Progenitor cell of endocrine pancreas (in vitro differentiated cells): ENCODE data around the gene NXT2. TPM values are rescaled to one million over a fixed set of nuclear protein-coding genes. Genes with fewer than 3 reads are reported as not detected.

ENCODE experiments used
- DNase-seq: peaks from one replicate; pipeline ENCODE4 v3.0.0; 2021; ENCODE audit warnings: low spot score; ENCODE audit not compliant: unreplicated experiment
- H3K27ac Mint-ChIP-seq: 2 replicates; pipeline ENCODE4 v1.8.0; 2021; ENCODE audit warnings: mild to moderate bottlenecking, moderate library complexity, mixed read lengths
- H3K27me3 Mint-ChIP-seq: 2 replicates; pipeline ENCODE4 v1.8.0; 2021; ENCODE audit warnings: mixed read lengths
- H3K36me3 Mint-ChIP-seq: 2 replicates; pipeline ENCODE4 v1.8.0; 2022; ENCODE audit warnings: mixed read lengths; ENCODE audit not compliant: insufficient read depth
- H3K4me1 Mint-ChIP-seq: 2 replicates; pipeline ENCODE4 v1.8.0; 2021; ENCODE audit warnings: low read depth, mixed read lengths
- H3K4me3 Mint-ChIP-seq: 2 replicates; pipeline ENCODE4 v1.8.0; 2021; ENCODE audit warnings: low read depth, mild to moderate bottlenecking, moderate library complexity, mixed read lengths
- H3K9me3 Mint-ChIP-seq: 2 replicates; pipeline ENCODE4 v1.8.0; 2021; ENCODE audit warnings: low read depth, mixed read lengths
- CTCF ChIP-seq: fragments of 200-600 bp; sonication (generic); IDR thresholded peaks from one replicate; pipeline ENCODE4 v1.5.0; 2021; ENCODE audit warnings: antibody characterized with exemption, mild to moderate bottlenecking; ENCODE audit not compliant: unreplicated experiment
- total RNA-seq: library from RNA; stranded (reverse); gene quantifications from 2 replicates; pipeline ENCODE4 v1.2.1, GENCODE V29; 2021

Gene NXT2
- total RNA-seq, 1 donor from 2014 or later = 23.5 TPM

GRCh38 chrX:109577055-109577454 is 40.4 kb downstream of the NXT2 start:
- no peak for TF ChIP-seq CTCF
- Mint-ChIP-seq H3K4me3 (no peak overlapping the region), H3K27ac (no peak overlapping the region)

GRCh38 chrX:109578916-109579315 is 42.3 kb downstream of the NXT2 start:
- H3K9me3 Mint-ChIP-seq = no peaks in the 10 kb centered on the region

More at GRCh38 chrX:109577055-109577454, 40.4 kb downstream of the NXT2 start:
- no peak for DNase-seq
- Mint-ChIP-seq H3K9me3 (peaks cover under 1% of the 10 kb centered on the region), H3K36me3 (no peaks in the 10 kb centered on the region), H3K27me3 (peaks cover 4% of the 10 kb centered on the region), H3K4me1 (no peaks in the 10 kb centered on the region)

GRCh38 chrX:109585488-109585887 is 48.8 kb downstream of the NXT2 start:
- DNase-seq = no peak
- Mint-ChIP-seq H3K36me3 (no peaks in the 10 kb centered on the region), H3K4me3 (no peak overlapping the region), H3K27me3 (peaks cover 7% of the 10 kb centered on the region), H3K27ac (no peak overlapping the region), H3K4me1 (peaks cover 7% of the 10 kb centered on the region), H3K9me3 (no peaks in the 10 kb centered on the region)
- no peak for TF ChIP-seq CTCF

More at GRCh38 chrX:109578916-109579315, 42.3 kb downstream of the NXT2 start:
- Mint-ChIP-seq H3K27me3 (peaks cover 4% of the 10 kb centered on the region), H3K4me3 (no peak overlapping the region), H3K36me3 (no peaks in the 10 kb centered on the region), H3K27ac (no peak overlapping the region), H3K4me1 (no peaks in the 10 kb centered on the region)
- no peak for TF ChIP-seq CTCF
- no peak for DNase-seq

- Mint-ChIP-seq H3K4me3 (no peak overlapping the region), H3K9me3 (no peaks in the 10 kb centered on the region), H3K4me1 (peaks cover 11% of the 10 kb centered on the region), H3K27ac (no peak overlapping the region), H3K27me3 (no peaks in the 10 kb centered on the region), H3K36me3 (no peaks in the 10 kb centered on the region)
- DNase-seq = no peak
- no peak for TF ChIP-seq CTCF
These were observed 53.5 kb downstream of the NXT2 start for GRCh38 chrX:109590176-109590575.

Other genes with a start within 250 kb of the NXT2 start
- gene GUCY2F, start 54.8 kb upstream of the NXT2 start, total RNA-seq = 0.07 and 0.10 TPM in 2 replicates
- gene KCNE5, start 88.3 kb downstream of the NXT2 start, total RNA-seq = 10.8 and 11.3 TPM in 2 replicates
- gene ACSL4, start 196.4 kb downstream of the NXT2 start, total RNA-seq = 44.9 and 46.7 TPM in 2 replicates